ENCODE measurements around the gene IL20.

The IL20 gene

DNA sequence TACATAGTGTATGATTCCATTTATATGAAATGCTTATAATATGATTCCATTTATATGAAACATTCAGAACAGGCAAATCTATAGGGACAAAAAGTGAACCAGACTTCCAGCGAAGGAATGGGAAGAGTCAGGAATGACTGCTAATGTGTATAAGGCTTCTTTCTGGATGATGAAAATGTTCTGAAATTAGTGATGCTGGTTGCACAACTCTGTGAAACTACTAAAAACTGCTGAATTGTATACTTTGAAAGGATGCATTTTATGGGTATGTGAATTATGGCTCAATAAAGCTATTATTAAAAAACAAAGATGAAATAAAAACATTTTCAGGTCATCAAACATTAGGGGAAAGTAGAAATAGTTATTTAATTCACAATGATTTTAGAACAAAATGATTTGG lies 17.7 kb downstream of the IL20 start:
- Histone ChIP-seq H3K9me3 (ENCODE audit: control insufficient read depth, insufficient read depth, low read depth, low read length) (no peaks in the 10 kb centered on the region), H3K27ac (ENCODE audit: extremely low read depth, low read depth, low read length) (no peak overlapping the region), H3K36me3 (ENCODE audit: control insufficient read depth in 2 of 2, insufficient read depth in 1 of 2, low read length in 2 of 2) (no peaks in the 10 kb centered on the region), H3K4me3 (ENCODE audit: low read depth, low read length) (no peak overlapping the region), H3K4me1 (ENCODE audit: control insufficient read depth, insufficient read depth, low read length) (no peaks in the 10 kb centered on the region)
- TF ChIP-seq INSM2 (tag by site-specific recombination; IDR thresholded peaks at IDR 0.05) (no peak), PRDM4 (tag by site-specific recombination; IDR thresholded peaks at IDR 0.05) (no peak), ZNF48 (tag by site-specific recombination; IDR thresholded peaks at IDR 0.05) (no peak), ZNF292 (tag by site-specific recombination; IDR thresholded peaks at IDR 0.05; ENCODE audit: borderline replicate concordance, low read depth) (no peak), ZBTB1 (tag by site-specific recombination; IDR thresholded peaks at IDR 0.05) (no peak)
- TF ChIP-seq, protein P1, sequence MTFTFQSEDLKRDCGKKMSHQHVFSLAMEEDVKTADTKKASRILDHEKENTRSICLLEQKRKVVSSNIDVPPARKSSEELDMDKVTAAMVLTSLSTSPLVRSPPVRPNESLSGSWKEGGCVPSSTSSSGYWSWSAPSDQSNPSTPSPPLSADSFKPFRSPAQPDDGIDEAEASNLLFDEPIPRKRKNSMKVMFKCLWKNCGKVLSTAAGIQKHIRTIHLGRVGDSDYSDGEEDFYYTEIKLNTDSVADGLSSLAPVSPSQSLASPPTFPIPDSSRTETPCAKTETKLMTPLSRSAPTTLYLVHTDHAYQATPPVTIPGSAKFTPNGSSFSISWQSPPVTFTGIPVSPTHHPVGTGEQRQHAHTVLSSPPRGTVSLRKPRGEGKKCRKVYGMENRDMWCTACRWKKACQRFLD (tag by site-specific recombination; IDR thresholded peaks at IDR 0.05), result no peak
- TF ChIP-seq, protein P2, sequence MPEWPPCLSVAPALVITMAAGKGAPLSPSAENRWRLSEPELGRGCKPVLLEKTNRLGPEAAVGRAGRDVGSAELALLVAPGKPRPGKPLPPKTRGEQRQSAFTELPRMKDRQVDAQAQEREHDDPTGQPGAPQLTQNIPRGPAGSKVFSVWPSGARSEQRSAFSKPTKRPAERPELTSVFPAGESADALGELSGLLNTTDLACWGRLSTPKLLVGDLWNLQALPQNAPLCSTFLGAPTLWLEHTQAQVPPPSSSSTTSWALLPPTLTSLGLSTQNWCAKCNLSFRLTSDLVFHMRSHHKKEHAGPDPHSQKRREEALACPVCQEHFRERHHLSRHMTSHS (tag by site-specific recombination; IDR thresholded peaks at IDR 0.05), result no peak
- TF ChIP-seq, protein P3, sequence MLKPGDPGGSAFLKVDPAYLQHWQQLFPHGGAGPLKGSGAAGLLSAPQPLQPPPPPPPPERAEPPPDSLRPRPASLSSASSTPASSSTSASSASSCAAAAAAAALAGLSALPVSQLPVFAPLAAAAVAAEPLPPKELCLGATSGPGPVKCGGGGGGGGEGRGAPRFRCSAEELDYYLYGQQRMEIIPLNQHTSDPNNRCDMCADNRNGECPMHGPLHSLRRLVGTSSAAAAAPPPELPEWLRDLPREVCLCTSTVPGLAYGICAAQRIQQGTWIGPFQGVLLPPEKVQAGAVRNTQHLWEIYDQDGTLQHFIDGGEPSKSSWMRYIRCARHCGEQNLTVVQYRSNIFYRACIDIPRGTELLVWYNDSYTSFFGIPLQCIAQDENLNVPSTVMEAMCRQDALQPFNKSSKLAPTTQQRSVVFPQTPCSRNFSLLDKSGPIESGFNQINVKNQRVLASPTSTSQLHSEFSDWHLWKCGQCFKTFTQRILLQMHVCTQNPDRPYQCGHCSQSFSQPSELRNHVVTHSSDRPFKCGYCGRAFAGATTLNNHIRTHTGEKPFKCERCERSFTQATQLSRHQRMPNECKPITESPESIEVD (tag by site-specific recombination; IDR thresholded peaks at IDR 0.05), result no peak
- CTCF ChIA-PET, result interaction anchor here (0.6 to 3.1 kb wide), 7 partner anchors 8 to 195 kb away, joined by 3 to 10 read pairs (median 4); partner anchors contain the start of gene IL20
- POLR2A ChIA-PET, result no interaction called here

- no peaks in the 10 kb centered on the region for H3K36me3 ChIP-seq (ENCODE audit: control insufficient read depth in 2 of 2, insufficient read depth in 1 of 2, low read length in 2 of 2)
- H3K4me1 ChIP-seq (ENCODE audit: control insufficient read depth, insufficient read depth, low read length), result no peaks in the 10 kb centered on the region
- ChIA-PET POLR2A (no interaction called here), CTCF (interaction anchor here (0.6 to 3.1 kb wide), 6 partner anchors 11 to 194 kb away, joined by 3 to 10 read pairs (median 4); partner anchors contain the start of gene IL20)
- no peak overlapping the region for H3K27ac ChIP-seq (ENCODE audit: extremely low read depth, low read depth, low read length)
- no peak overlapping the region for H3K4me3 ChIP-seq (ENCODE audit: low read depth, low read length)
- no peaks in the 10 kb centered on the region for H3K9me3 ChIP-seq (ENCODE audit: control insufficient read depth, insufficient read depth, low read depth, low read length)
- TF ChIP-seq FEZF1 (tag by site-specific recombination; IDR thresholded peaks at IDR 0.05), result no peak
Measured at GRCh38 chr1:206883876-206884275, 18.5 kb downstream of the IL20 start.

- ChIA-PET POLR2A (interaction anchor here (0.6 to 1.1 kb wide), 2 partner anchors 28 to 67 kb away, joined by 3 to 6 read pairs; no protein-coding TSS in a partner anchor), CTCF (interaction anchor here (0.6 kb wide), 1 partner anchor 48 kb away, joined by 3 read pairs; no protein-coding TSS in a partner anchor)
- H3K36me3 ChIP-seq (ENCODE audit: control insufficient read depth in 2 of 2, insufficient read depth in 1 of 2, low read length in 2 of 2), result no peaks in the 10 kb centered on the region
- TF ChIP-seq ZBTB20 (tag by site-specific recombination; IDR thresholded peaks at IDR 0.05) (no peak), ZNF670 (tag by site-specific recombination; IDR thresholded peaks at IDR 0.05; ENCODE audit: low read depth) (no peak), ZBTB7A (tag by site-specific recombination; IDR thresholded peaks at IDR 0.05; ENCODE audit: low read depth) (no peak)
- TF ChIP-seq, protein P4, sequence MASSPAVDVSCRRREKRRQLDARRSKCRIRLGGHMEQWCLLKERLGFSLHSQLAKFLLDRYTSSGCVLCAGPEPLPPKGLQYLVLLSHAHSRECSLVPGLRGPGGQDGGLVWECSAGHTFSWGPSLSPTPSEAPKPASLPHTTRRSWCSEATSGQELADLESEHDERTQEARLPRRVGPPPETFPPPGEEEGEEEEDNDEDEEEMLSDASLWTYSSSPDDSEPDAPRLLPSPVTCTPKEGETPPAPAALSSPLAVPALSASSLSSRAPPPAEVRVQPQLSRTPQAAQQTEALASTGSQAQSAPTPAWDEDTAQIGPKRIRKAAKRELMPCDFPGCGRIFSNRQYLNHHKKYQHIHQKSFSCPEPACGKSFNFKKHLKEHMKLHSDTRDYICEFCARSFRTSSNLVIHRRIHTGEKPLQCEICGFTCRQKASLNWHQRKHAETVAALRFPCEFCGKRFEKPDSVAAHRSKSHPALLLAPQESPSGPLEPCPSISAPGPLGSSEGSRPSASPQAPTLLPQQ (tag by site-specific recombination; IDR thresholded peaks at IDR 0.05), result no peak
- TF ChIP-seq, protein P5, sequence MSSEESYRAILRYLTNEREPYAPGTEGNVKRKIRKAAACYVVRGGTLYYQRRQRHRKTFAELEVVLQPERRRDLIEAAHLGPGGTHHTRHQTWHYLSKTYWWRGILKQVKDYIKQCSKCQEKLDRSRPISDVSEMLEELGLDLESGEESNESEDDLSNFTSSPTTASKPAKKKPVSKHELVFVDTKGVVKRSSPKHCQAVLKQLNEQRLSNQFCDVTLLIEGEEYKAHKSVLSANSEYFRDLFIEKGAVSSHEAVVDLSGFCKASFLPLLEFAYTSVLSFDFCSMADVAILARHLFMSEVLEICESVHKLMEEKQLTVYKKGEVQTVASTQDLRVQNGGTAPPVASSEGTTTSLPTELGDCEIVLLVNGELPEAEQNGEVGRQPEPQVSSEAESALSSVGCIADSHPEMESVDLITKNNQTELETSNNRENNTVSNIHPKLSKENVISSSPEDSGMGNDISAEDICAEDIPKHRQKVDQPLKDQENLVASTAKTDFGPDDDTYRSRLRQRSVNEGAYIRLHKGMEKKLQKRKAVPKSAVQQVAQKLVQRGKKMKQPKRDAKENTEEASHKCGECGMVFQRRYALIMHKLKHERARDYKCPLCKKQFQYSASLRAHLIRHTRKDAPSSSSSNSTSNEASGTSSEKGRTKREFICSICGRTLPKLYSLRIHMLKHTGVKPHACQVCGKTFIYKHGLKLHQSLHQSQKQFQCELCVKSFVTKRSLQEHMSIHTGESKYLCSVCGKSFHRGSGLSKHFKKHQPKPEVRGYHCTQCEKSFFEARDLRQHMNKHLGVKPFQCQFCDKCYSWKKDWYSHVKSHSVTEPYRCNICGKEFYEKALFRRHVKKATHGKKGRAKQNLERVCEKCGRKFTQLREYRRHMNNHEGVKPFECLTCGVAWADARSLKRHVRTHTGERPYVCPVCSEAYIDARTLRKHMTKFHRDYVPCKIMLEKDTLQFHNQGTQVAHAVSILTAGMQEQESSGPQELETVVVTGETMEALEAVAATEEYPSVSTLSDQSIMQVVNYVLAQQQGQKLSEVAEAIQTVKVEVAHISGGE (tag by site-specific recombination; conservative IDR thresholded peaks at IDR 0.05; ENCODE audit: low read depth), result no peak
Measured at GRCh38 chr1:206885341-206886060, 20.1 kb downstream of the IL20 start.

More at GRCh38 chr1:206885341-206886060, 20.1 kb downstream of the IL20 start:
- Histone ChIP-seq H3K9me3 (ENCODE audit: control insufficient read depth, insufficient read depth, low read depth, low read length) (no peaks in the 10 kb centered on the region), H3K4me3 (ENCODE audit: low read depth, low read length) (no peak overlapping the region), H3K4me1 (ENCODE audit: control insufficient read depth, insufficient read depth, low read length) (no peaks in the 10 kb centered on the region), H3K27ac (ENCODE audit: extremely low read depth, low read depth, low read length) (no peak overlapping the region)

Measured in HEK293 (cell line).